H1 (cell line): ENCODE results near the gene EFCAB6. TPM values are rescaled to one million over a fixed set of nuclear protein-coding genes. Genes with fewer than 3 reads are reported as not detected.

Experiments
- CTCF ChIA-PET: fragments of 300-600 bp; sonication (Branson Sonifier 250); formaldehyde crosslinking; loops from one replicate; lab custom pipeline; 2021; ENCODE audit not compliant: partially characterized antibody; lab: Charles Lee
- POLR2A ChIA-PET: fragments of 300-600 bp; sonication (Branson Sonifier 250); formaldehyde crosslinking; loops from one replicate; lab custom pipeline; 2021; ENCODE audit warnings: inconsistent platforms; ENCODE audit not compliant: partially characterized antibody; lab: Charles Lee
- DNase-seq, 2 experiments: peaks; one replicate each; pipeline versions ENCODE4 v3.0.0 to v3.0.0-alpha.2; 2010 to 2022; ENCODE audit warnings: low spot score in 2 of 2, low read depth in 1 of 2, mixed read lengths in 1 of 2
- FAIRE-seq: peaks from 2 replicates; lab custom pipeline; 2011; peaks lifted over from hg19 to GRCh38; lab: Jason Lieb, UNC
- H2AFZ ChIP-seq: 2 replicates; pipeline ENCODE4 v1.8.1; 2012; ENCODE audit warnings: low read length, inconsistent platforms
- H2AK5ac ChIP-seq: 2 replicates; pipeline ENCODE4 v1.6.1; 2013; ENCODE audit warnings: low read depth, low read length
- H2BK120ac ChIP-seq: replicated peaks from 2 replicates; pipeline ENCODE3; 2013; ENCODE audit warnings: low read depth, low read length, inconsistent platforms
- H2BK12ac ChIP-seq: 2 replicates; pipeline ENCODE4 v1.6.1; 2013; ENCODE audit warnings: low read depth, low read length
- H2BK15ac ChIP-seq: 2 replicates; pipeline ENCODE4 v1.6.1; 2013; ENCODE audit warnings: low read length
- H2BK20ac ChIP-seq: 2 replicates; pipeline ENCODE4 v1.6.1; 2013; ENCODE audit warnings: low read length
- H2BK5ac ChIP-seq: 2 replicates; pipeline ENCODE4 v1.6.1; 2013; ENCODE audit warnings: low read depth, low read length
- H3K14ac ChIP-seq: 2 replicates; pipeline ENCODE4 v1.6.1; 2013; ENCODE audit warnings: inconsistent platforms; ENCODE audit not compliant: insufficient read length
- H3K18ac ChIP-seq: 2 replicates; pipeline ENCODE4 v1.6.1; 2013; ENCODE audit warnings: low read length; ENCODE audit errors: extremely low read depth
- H3K23ac ChIP-seq: 2 replicates; pipeline ENCODE4 v1.6.1; 2013; ENCODE audit warnings: inconsistent platforms; ENCODE audit not compliant: insufficient read length
- H3K23me2 ChIP-seq: 2 replicates; pipeline ENCODE4 v1.6.1; 2013; ENCODE audit warnings: low read depth, low read length
- H3K27ac ChIP-seq: 2 replicates; pipeline ENCODE4 v1.6.1; 2011; ENCODE audit warnings: low read depth, low read length, inconsistent platforms
- H3K27me3 ChIP-seq, 4 experiments: replicated peaks in 1 of 4; 1 replicate in 1 of 4; 2 replicates in 3 of 4; pipeline versions ENCODE4 v1.6.1 to v1.8.1; 2011 to 2013; ENCODE audit warnings: low read length in 3 of 4, mild to moderate bottlenecking in 3 of 4, inconsistent platforms in 2 of 4, mixed read lengths in 2 of 4, moderate library complexity in 1 of 4; ENCODE audit not compliant: control insufficient read depth in 3 of 4, insufficient read depth in 3 of 4; ENCODE audit errors: extremely low read depth in 1 of 4
- H3K36me3 ChIP-seq, 4 experiments: 2 replicates each; pipeline versions ENCODE4 v1.6.1 to v1.8.1; 2011 to 2013; ENCODE audit warnings: mild to moderate bottlenecking in 4 of 4, low read length in 3 of 4, moderate library complexity in 2 of 4, control low read depth in 1 of 4, inconsistent platforms in 1 of 4; ENCODE audit not compliant: insufficient read depth in 4 of 4, control insufficient read depth in 2 of 4
- H3K4ac ChIP-seq: replicated peaks from 2 replicates; pipeline ENCODE3; 2013; ENCODE audit warnings: low read length, low read depth, mixed read lengths, inconsistent platforms; ENCODE audit not compliant: insufficient read length
- H3K4me1 ChIP-seq, 4 experiments: replicated peaks in 1 of 4; 1 replicate in 1 of 4; 2 replicates in 3 of 4; pipeline versions ENCODE4 v1.6.1 to v1.8.1; 2011 to 2013; ENCODE audit warnings: low read length in 3 of 4, inconsistent platforms in 2 of 4, mixed read lengths in 1 of 4; ENCODE audit not compliant: insufficient read depth in 4 of 4, control insufficient read depth in 3 of 4
- H3K4me2 ChIP-seq, 2 experiments: 2 replicates each; pipeline versions ENCODE4 v1.6.1 to v1.8.1; 2011 to 2013; ENCODE audit warnings: low read depth in 2 of 2, low read length in 2 of 2, control low read depth in 1 of 2, inconsistent platforms in 1 of 2, mild to moderate bottlenecking in 1 of 2; ENCODE audit not compliant: insufficient read depth in 1 of 2
- H3K4me3 ChIP-seq, 4 experiments: fragments of 200-600, 300-600 bp in 1 of 4; sonication (generic), shearing (Covaris generic), sonication (Bioruptor Twin) in 1 of 4; 2 replicates each; pipeline versions ENCODE4 v1.5.1 to v1.8.1; 2011 to 2016; ENCODE audit warnings: low read length in 4 of 4, low read depth in 3 of 4, control low read depth in 2 of 4, inconsistent platforms in 2 of 4, mild to moderate bottlenecking in 2 of 4, mixed read lengths in 1 of 4, moderate library complexity in 1 of 4; ENCODE audit not compliant: insufficient read depth in 2 of 4; ENCODE audit errors: extremely low read depth in 1 of 4
- H3K56ac ChIP-seq: replicated peaks from 2 replicates; pipeline ENCODE3; 2013; ENCODE audit warnings: low read depth, mild to moderate bottlenecking, mixed read lengths, low read length, inconsistent platforms; ENCODE audit not compliant: insufficient read length
- H3K79me1 ChIP-seq: 2 replicates; pipeline ENCODE4 v1.6.1; 2013; ENCODE audit warnings: low read depth, low read length, control low read depth
- H3K79me2 ChIP-seq, 2 experiments: 2 replicates each; pipeline versions ENCODE4 v1.6.1 to v1.8.1; 2012 to 2013; ENCODE audit warnings: low read length in 2 of 2, mild to moderate bottlenecking in 2 of 2, inconsistent platforms in 1 of 2; ENCODE audit not compliant: insufficient read depth in 2 of 2, control insufficient read depth in 1 of 2
- H3K9ac ChIP-seq, 4 experiments: replicated peaks in 1 of 4; 1 replicate in 1 of 4; 2 replicates in 3 of 4; pipeline versions ENCODE4 v1.6.1 to v1.8.1; 2011 to 2013; ENCODE audit warnings: low read depth in 3 of 4, low read length in 3 of 4, control low read depth in 2 of 4, mild to moderate bottlenecking in 2 of 4, moderate library complexity in 2 of 4, inconsistent platforms in 1 of 4; ENCODE audit errors: extremely low read depth in 1 of 4
- H3K9me3 ChIP-seq, 2 experiments: 2 replicates each; pipeline versions ENCODE4 v1.6.1 to v1.8.1; 2012 to 2013; ENCODE audit warnings: mild to moderate bottlenecking in 2 of 2, moderate library complexity in 2 of 2, control low read depth in 1 of 2, inconsistent platforms in 1 of 2, low read depth in 1 of 2, low read length in 1 of 2, mixed read lengths in 1 of 2; ENCODE audit not compliant: insufficient read depth in 2 of 2
- H4K20me1 ChIP-seq, 2 experiments: replicated peaks in 1 of 2; 2 replicates each; pipeline versions ENCODE3 to v1.8.1; 2011 to 2013; ENCODE audit warnings: inconsistent platforms in 2 of 2, low read length in 2 of 2, mild to moderate bottlenecking in 1 of 2; ENCODE audit not compliant: insufficient read depth in 2 of 2, control insufficient read depth in 1 of 2
- H4K5ac ChIP-seq: 2 replicates; pipeline ENCODE4 v1.6.1; 2013; ENCODE audit warnings: low read length, low read depth, mixed read lengths, inconsistent platforms; ENCODE audit not compliant: insufficient read length
- H4K8ac ChIP-seq: 2 replicates; pipeline ENCODE4 v1.8.0; 2013; ENCODE audit warnings: mild to moderate bottlenecking, moderate library complexity, low read length, inconsistent platforms; ENCODE audit not compliant: insufficient read depth; ENCODE audit errors: extremely low read depth
- H4K91ac ChIP-seq: replicated peaks from 2 replicates; pipeline ENCODE3; 2013; ENCODE audit warnings: low read length, mixed read lengths, inconsistent platforms; ENCODE audit not compliant: insufficient read length
- BRCA1 ChIP-seq: IDR thresholded peaks from 2 replicates; pipeline ENCODE4 v1.6.1; 2012; ENCODE audit warnings: low read depth, low read length, improper control_type of control experiment
- CHD1 ChIP-seq: IDR thresholded peaks from 2 replicates; pipeline ENCODE4 v1.6.1; 2012; ENCODE audit warnings: low read depth, low read length, improper control_type of control experiment
- EZH2 ChIP-seq: fragments of 200-600 bp; sonication (generic); IDR thresholded peaks from 2 replicates; pipeline ENCODE4 v1.7.1; 2012; ENCODE audit warnings: low read depth, mild to moderate bottlenecking, moderate library complexity, low read length, inconsistent platforms; ENCODE audit not compliant: severe bottlenecking
- GABPA ChIP-seq: IDR thresholded peaks from 2 replicates; pipeline ENCODE4 v1.6.1; 2011; ENCODE audit warnings: mild to moderate bottlenecking, low read length, moderate library complexity, borderline replicate concordance; ENCODE audit not compliant: insufficient read depth
- POLR2AphosphoS5 ChIP-seq: IDR thresholded peaks from 2 replicates; pipeline ENCODE4 v1.6.1; 2011; ENCODE audit warnings: low read depth, low read length
- SP1 ChIP-seq: IDR thresholded peaks from 2 replicates; pipeline ENCODE4 v1.6.1; 2011; ENCODE audit warnings: low read depth, low read length
- WGBS, 2 experiments: shearing (Covaris generic) in 1 of 2; methylation state at CpG; one replicate each; pipeline versions ENCODE4 v1.1.6 to v1.1.7; 2013 to 2015; ENCODE audit warnings: low lambda C conversion rate in 2 of 2, mixed read lengths in 2 of 2, inconsistent platforms in 1 of 2, low coverage in 1 of 2, missing lambda C conversion rate in 1 of 2; ENCODE audit not compliant: insufficient replicate concordance in 2 of 2, insufficient coverage in 1 of 2, insufficient read length in 1 of 2; ENCODE audit errors: extremely low coverage in 1 of 2, missing lambda C conversion rate in 1 of 2; 5-methylcytosine and 5-hydroxymethylcytosine counted together
- polyA plus RNA-seq, 7 experiments: library from polyadenylated mRNA; depleted of rRNA in 3 of 7; stranded (reverse) in 5 of 7; unstranded in 2 of 7; fragments of >200 nt in 5 of 7; fragments of 200-250 nt in 2 of 7; gene quantifications; 1 replicate in 5 of 7; 2 replicates in 1 of 7; 4 replicates in 1 of 7; pipeline versions ENCODE4 v1.2.1 to v1.2.3, GENCODE V29; 2011 to 2013; ENCODE audit warnings: missing spikeins in 2 of 7, mixed read lengths in 2 of 7
- total RNA-seq: library from RNA; stranded (reverse); fragmentation: NEBNext Ultra II Directional; extraction: Animal tissue kit (Norgen Biotek cat#: 25700); gene quantifications from 2 replicates; pipeline ENCODE4 v1.2.1, GENCODE V29; 2021
- TF ChIP-seq, protein P1 (sequence below): IDR thresholded peaks from 2 replicates; pipeline ENCODE4 v1.6.1; 2011; ENCODE audit warnings: low read depth, mild to moderate bottlenecking, low read length; ENCODE audit not compliant: insufficient read depth

The EFCAB6 gene
- total and polyA plus RNA-seq, 2 of the 8 experiments (the other 6 are each of a cell fraction or from before 2014, with no cell fraction given), result 0.32 to 1.7 TPM

DNA sequence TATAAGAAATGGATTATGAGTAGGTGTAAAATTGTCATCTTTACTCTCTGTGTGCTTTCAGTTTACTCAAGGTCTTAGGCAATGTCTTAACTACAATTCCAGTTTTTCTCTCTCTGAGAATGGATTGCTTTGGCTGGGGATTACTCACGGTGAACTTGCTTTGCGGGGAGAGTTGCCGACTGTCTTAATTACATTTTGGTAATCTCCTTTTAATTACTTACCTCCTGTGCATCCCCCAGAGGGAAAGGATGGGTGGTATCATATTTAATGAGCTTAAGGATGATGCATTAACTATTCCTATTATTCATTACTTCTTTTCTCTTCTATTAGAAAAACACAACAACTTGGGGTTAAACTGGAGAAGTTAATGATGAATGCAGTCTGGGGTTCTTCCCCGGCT lies 240.9 kb downstream of the EFCAB6 start:
- no peak overlapping the region for H2BK12ac ChIP-seq
- H3K9me3 ChIP-seq, result no peaks in the 10 kb centered on the region
- H2AFZ ChIP-seq, result no peak overlapping the region
- H2BK15ac ChIP-seq, result no peak overlapping the region
- H3K79me2 ChIP-seq, result no peaks in the 10 kb centered on the region
- 90% methylated on average over 4 of the region's 4 CpGs; no CpG with 5 or more reads in 1 of the 2 experiments for WGBS, 2 experiments
- no peak overlapping the region for H4K5ac ChIP-seq
- no peak for FAIRE-seq
- peaks cover 2 to 12% (median 10%) of the 10 kb centered on the region in 4 experiments for H3K4me1 ChIP-seq
- no peak overlapping the region for H3K9ac ChIP-seq
- CTCF ChIA-PET, result interaction anchor here (1.2 kb wide), 1 partner anchor 55 kb away, joined by 4 read pairs; no protein-coding TSS in a partner anchor
- H4K8ac ChIP-seq, result no peak overlapping the region
- no peak overlapping the region for H3K18ac ChIP-seq
- no peak overlapping the region for H3K56ac ChIP-seq
- no peaks in the 10 kb centered on the region for H3K36me3 ChIP-seq
- H3K27ac ChIP-seq, result no peak overlapping the region
- DNase-seq, result no peak
- no peak overlapping the region for H4K91ac ChIP-seq
- no peak overlapping the region for H2BK5ac ChIP-seq
- H3K23ac ChIP-seq, result no peak overlapping the region
- no peaks in the 10 kb centered on the region for H3K79me1 ChIP-seq
- H2BK20ac ChIP-seq, result no peak overlapping the region
- no peak overlapping the region for H3K4me3 ChIP-seq
- TF ChIP-seq CHD1 (no peak), GABPA (no peak), POLR2AphosphoS5 (no peak), BRCA1 (no peak), SP1 (no peak), EZH2 (no peak)
- TF ChIP-seq, protein P1, sequence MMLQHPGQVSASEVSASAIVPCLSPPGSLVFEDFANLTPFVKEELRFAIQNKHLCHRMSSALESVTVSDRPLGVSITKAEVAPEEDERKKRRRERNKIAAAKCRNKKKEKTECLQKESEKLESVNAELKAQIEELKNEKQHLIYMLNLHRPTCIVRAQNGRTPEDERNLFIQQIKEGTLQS, result no peak
- H3K14ac ChIP-seq, result no peak overlapping the region
- H3K23me2 ChIP-seq, result no peaks in the 10 kb centered on the region
- POLR2A ChIA-PET, result no interaction called here
- no peak overlapping the region for H2AK5ac ChIP-seq
- no peak overlapping the region for H2BK120ac ChIP-seq
- no peaks in the 10 kb centered on the region for H4K20me1 ChIP-seq
- no peaks in the 10 kb centered on the region; a peak in 1 of 7 replicates for H3K27me3 ChIP-seq
- no peak overlapping the region for H3K4me2 ChIP-seq
- H3K4ac ChIP-seq, result no peak overlapping the region
